Aorta (tissue), 5 donors: ENCODE data around the gene ZNF423. TPM values are rescaled to one million over a fixed set of nuclear protein-coding genes. Genes with fewer than 3 reads are reported as not detected.

Source experiments
- ATAC-seq: fragments of 200-7000 bp; cut with Tn5 transposase; one replicate; pipeline ENCODE4 v1.9.1; 2022; ENCODE audit warnings: moderate library complexity; ENCODE audit not compliant: low FRiP score
- DNase-seq, 2 donors: peaks; one replicate each; pipeline ENCODE4 v3.0.0-alpha.2; 2020
- H3K27ac ChIP-seq, 2 donors: one replicate each; pipeline ENCODE4 v1.5.1; 2013; ENCODE audit warnings: low read length in 2 of 2, mild to moderate bottlenecking in 2 of 2, moderate library complexity in 2 of 2, control low read depth in 1 of 2, inconsistent platforms in 1 of 2, low read depth in 1 of 2
- H3K27me3 ChIP-seq, 2 donors: one replicate each; pipeline ENCODE4 v1.6.1; 2013; ENCODE audit warnings: control low read depth in 1 of 2, low read length in 1 of 2, mild to moderate bottlenecking in 1 of 2, moderate library complexity in 1 of 2; ENCODE audit not compliant: insufficient read depth in 2 of 2, control insufficient read depth in 1 of 2
- H3K36me3 ChIP-seq, 2 donors: one replicate each; pipeline ENCODE4 v1.6.1; 2013; ENCODE audit warnings: control low read depth in 1 of 2, low read length in 1 of 2, mild to moderate bottlenecking in 1 of 2; ENCODE audit not compliant: insufficient read depth in 2 of 2, control insufficient read depth in 1 of 2
- H3K4me1 ChIP-seq, 2 donors: one replicate each; pipeline ENCODE4 v1.6.1; 2013; ENCODE audit warnings: low read length in 2 of 2, control low read depth in 1 of 2, mild to moderate bottlenecking in 1 of 2, moderate library complexity in 1 of 2; ENCODE audit not compliant: insufficient read depth in 2 of 2, control insufficient read depth in 1 of 2
- H3K4me3 ChIP-seq, 2 donors: one replicate each; pipeline ENCODE4 v1.5.1; 2013; ENCODE audit warnings: low read length in 2 of 2, control low read depth in 1 of 2, mild to moderate bottlenecking in 1 of 2
- H3K9me3 ChIP-seq: one replicate; pipeline ENCODE4 v1.6.1; 2013; ENCODE audit warnings: mild to moderate bottlenecking, low read length; ENCODE audit not compliant: control insufficient read depth
- WGBS, 2 donors: extraction: QIAGEN DNeasy Blood & Tissue Kit; methylation state at CpG; one replicate each; pipeline ENCODE4 v1.1.7; 2013; 5-methylcytosine and 5-hydroxymethylcytosine counted together
- intact Hi-C, 2 donors: fragments of 100-400 bp; cut with DNase I; formaldehyde crosslinking; loops; one replicate each; pipeline versions ENCODE4 v1.14.2 to v1.15.0; 2022
- polyA plus RNA-seq, 2 donors: library from polyadenylated mRNA; stranded (reverse); fragments of 200-250 nt; gene quantifications; one replicate each; pipeline ENCODE4 v1.2.3, GENCODE V29; 2013
- total RNA-seq, 2 donors: library from RNA; stranded (reverse); fragmentation: NEBNext Ultra II Directional; extraction: Animal tissue kit (Norgen Biotek cat#: 25700); gene quantifications; one replicate each; pipeline ENCODE4 v1.2.1, GENCODE V29; 2021
- donor health status: healthy with polysubstance abuse.
- donor health status: Bipolar disorder and iron deficiency.
- donor health status: DM: no; HTN: no; CAD: no.
- donor health status: DM: no; HTN: no; CAD: no.
- donor health status: DM: yes; HTN: yes; CAD: no.

Gene ZNF423
- total and polyA plus RNA-seq, 4 donors: 3.1 to 43.1 (median 10.0) TPM

DNA sequence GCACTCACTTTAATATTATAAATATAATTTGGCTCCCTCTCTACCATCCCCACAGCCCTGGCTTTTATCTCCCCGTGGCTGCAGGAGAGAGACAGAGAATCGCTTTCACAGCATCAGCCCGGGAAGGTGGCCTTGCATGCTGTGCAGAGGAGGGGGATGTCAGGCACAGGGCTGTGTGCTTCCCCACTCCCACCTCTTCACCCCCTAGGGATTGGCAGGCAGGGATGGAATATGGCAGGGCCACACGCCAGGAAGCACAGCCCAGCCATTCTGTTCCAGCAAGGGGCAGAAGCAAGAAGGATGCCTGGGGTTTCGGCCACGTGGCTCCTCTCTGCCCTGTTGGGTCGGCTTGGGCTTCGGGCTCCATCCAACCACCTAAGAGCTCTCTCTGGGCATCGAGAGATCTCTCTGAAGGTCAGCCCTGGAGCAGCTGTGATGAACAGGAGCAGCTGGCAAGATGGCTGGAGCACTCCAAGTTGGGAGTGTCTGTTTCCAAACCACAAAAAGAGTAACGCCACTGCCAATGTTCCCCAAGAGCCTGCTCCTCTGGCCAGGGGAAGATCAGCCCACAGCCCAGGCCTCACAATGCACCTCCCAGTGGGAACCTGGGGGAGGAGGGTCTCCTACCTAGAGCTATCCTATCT, 259.1 kb downstream of the ZNF423 start:
- no peak for DNase-seq
- Histone ChIP-seq H3K4me3 (no peak overlapping the region), H3K27ac (no peak overlapping the region), H3K4me1 (no peaks in the 10 kb centered on the region), H3K27me3 (no peaks in the 10 kb centered on the region), H3K36me3 (no peaks in the 10 kb centered on the region), H3K9me3 (no peaks in the 10 kb centered on the region)
- peak; percentile 13 for ATAC-seq
- WGBS, 2 donors: 57 to 59% methylated on average over 10 of the region's 10 CpGs
- intact Hi-C loops: loop anchor here (5.0 to 10.0 kb wide), 2 partner anchors 49 to 102 kb away; no protein-coding TSS in a partner anchor

GRCh38 chr16:49596068-49596467, 259.8 kb downstream of the ZNF423 start:
- Histone ChIP-seq H3K4me1 (no peaks in the 10 kb centered on the region), H3K27ac (no peak overlapping the region), H3K36me3 (no peaks in the 10 kb centered on the region), H3K4me3 (no peak overlapping the region), H3K9me3 (no peaks in the 10 kb centered on the region), H3K27me3 (no peaks in the 10 kb centered on the region)
- intact Hi-C loops: loop anchor here (5.0 to 10.0 kb wide), 2 partner anchors 49 to 101 kb away; no protein-coding TSS in a partner anchor
- WGBS, 2 donors: 20 to 26% methylated on average over 11 of the region's 11 CpGs
- no peak for DNase-seq
- peak; percentile 27 for ATAC-seq

GRCh38 chr16:49594685-49595498, 261.0 kb downstream of the ZNF423 start:
- ATAC-seq (no peak), DNase-seq (no peak)
- no peaks in the 10 kb centered on the region for H3K27me3 ChIP-seq
- WGBS, 2 donors: 96 to 97% methylated on average over 12 of the region's 12 CpGs
- no peaks in the 10 kb centered on the region for H3K9me3 ChIP-seq
- H3K4me1 ChIP-seq: no peaks in the 10 kb centered on the region
- no peak overlapping the region for H3K27ac ChIP-seq
- intact Hi-C loops: loop anchor here (5.0 to 10.0 kb wide), 4 partner anchors 48 to 188 kb away; no protein-coding TSS in a partner anchor
- no peaks in the 10 kb centered on the region for H3K36me3 ChIP-seq
- H3K4me3 ChIP-seq: no peak overlapping the region

DNA sequence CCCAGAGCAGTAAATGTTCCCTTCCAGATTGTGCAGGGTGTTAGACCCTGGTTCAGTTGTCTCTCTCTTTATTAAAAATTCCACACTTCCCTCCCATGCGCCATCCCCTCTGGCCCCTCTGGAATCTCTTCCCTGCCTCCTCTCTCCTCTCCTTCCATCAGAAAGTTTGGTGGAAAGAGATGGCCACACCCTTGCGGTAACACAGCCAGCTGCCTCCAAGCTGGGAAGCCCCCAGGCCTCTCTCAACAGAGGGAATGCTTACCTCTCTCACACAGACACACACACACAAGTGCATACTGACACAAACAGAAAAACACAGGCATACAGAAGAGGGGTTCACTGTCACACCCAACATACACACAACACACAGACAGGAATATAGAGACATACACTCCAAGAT, 261.8 kb downstream of the ZNF423 start:
- H3K9me3 ChIP-seq: no peaks in the 10 kb centered on the region
- no peaks in the 10 kb centered on the region for H3K27me3 ChIP-seq
- ATAC-seq (no peak), DNase-seq (no peak)
- no peaks in the 10 kb centered on the region for H3K36me3 ChIP-seq
- H3K4me3 ChIP-seq: no peak overlapping the region
- intact Hi-C loops: loop anchor here (5.0 to 10.0 kb wide), 3 partner anchors 99 to 187 kb away; no protein-coding TSS in a partner anchor
- 73 to 97% methylated on average over 2 of the region's 2 CpGs for WGBS, 2 donors
- H3K4me1 ChIP-seq: no peaks in the 10 kb centered on the region
- H3K27ac ChIP-seq: no peak overlapping the region

- WGBS, 2 donors: 88 to 90% methylated on average over 8 of the region's 8 CpGs
- intact Hi-C loops: loop anchor here (2.0 to 10.0 kb wide), 4 partner anchors 99 to 186 kb away; no protein-coding TSS in a partner anchor
- ATAC-seq (no peak), DNase-seq (no peak)
- no peaks in the 10 kb centered on the region for H3K36me3 ChIP-seq
- no peaks in the 10 kb centered on the region for H3K27me3 ChIP-seq
- H3K4me1 ChIP-seq: no peaks in the 10 kb centered on the region
- no peak overlapping the region for H3K27ac ChIP-seq
- no peak overlapping the region for H3K4me3 ChIP-seq
- H3K9me3 ChIP-seq: no peaks in the 10 kb centered on the region
Measured at GRCh38 chr16:49593424-49594040, 262.4 kb downstream of the ZNF423 start.

DNA sequence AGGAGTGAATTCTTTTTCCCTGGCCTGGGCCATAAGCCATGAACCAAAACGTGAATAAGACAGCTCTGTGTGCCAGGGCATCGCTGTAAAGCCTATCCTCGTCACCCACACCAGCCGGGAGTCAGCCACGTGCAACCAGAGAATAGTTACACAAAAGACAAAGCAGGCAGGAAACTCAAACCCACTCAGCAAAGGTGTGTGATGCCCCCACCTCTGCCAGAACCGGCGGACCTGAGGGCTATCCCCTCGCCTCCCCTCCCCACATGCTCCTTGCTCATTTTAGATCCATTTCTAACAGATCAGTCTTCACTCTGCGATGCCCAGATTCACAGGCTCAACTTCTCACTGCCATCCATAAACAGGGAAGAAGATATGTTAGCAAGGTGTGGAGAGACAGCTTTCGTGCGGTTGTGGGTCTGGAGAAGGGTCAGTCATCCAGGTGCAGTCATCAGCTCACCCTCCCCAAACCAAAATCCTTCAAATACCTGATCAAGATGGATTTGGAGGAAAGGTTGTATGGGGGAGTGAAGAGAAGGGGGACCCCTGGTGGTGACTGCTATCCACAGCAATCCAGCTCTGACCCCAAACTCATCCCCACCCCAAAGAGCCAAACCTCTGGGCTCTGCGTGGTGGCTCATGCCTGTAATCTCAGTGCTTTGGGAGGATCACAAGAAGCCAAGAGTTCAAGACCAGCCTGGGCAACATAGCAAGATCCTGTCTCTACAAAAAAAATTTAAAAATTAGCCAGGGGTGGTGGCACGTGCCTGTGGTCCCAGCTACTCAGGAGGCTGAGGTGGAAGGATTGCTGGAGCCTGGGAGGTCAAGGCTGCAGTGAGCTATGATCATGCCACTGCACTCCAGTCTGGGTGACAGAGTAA, 263.1 kb downstream of the ZNF423 start:
- H3K27me3 ChIP-seq: no peaks in the 10 kb centered on the region
- 63 to 70% methylated on average over 13 of the region's 13 CpGs for WGBS, 2 donors
- ATAC-seq (peak; percentile 45), DNase-seq (no peak)
- H3K4me3 ChIP-seq: no peak overlapping the region
- H3K9me3 ChIP-seq: no peaks in the 10 kb centered on the region
- H3K4me1 ChIP-seq: no peaks in the 10 kb centered on the region
- intact Hi-C loops: loop anchor here (2.0 to 10.0 kb wide), 4 partner anchors 98 to 185 kb away; no protein-coding TSS in a partner anchor
- no peak overlapping the region for H3K27ac ChIP-seq
- no peaks in the 10 kb centered on the region for H3K36me3 ChIP-seq

GRCh38 chr16:49590166-49590871, 265.6 kb downstream of the ZNF423 start:
- H3K27ac ChIP-seq: no peak overlapping the region
- no peaks in the 10 kb centered on the region for H3K36me3 ChIP-seq
- WGBS, 2 donors: 95 to 96% methylated on average over 21 of the region's 21 CpGs
- intact Hi-C loops: loop anchor here (5.0 to 10.0 kb wide), 3 partner anchors 96 to 183 kb away; no protein-coding TSS in a partner anchor
- no peak overlapping the region for H3K4me3 ChIP-seq
- H3K9me3 ChIP-seq: no peaks in the 10 kb centered on the region
- no peaks in the 10 kb centered on the region for H3K4me1 ChIP-seq
- no peaks in the 10 kb centered on the region for H3K27me3 ChIP-seq
- no peak for ATAC-seq
- DNase-seq: no peak
